PC-9 (cell line): Measurements from ENCODE around the gene OR10A2.

Experiments
- CTCF ChIP-seq: fragments of 200-600 bp; sonication (generic); conservative IDR thresholded peaks from 2 replicates; pipeline ENCODE4 v1.6.1; 2017; ENCODE audit warnings: mixed run types, antibody characterized with exemption, mild to moderate bottlenecking, moderate library complexity
- EZH2 ChIP-seq: fragments of 200-600 bp; sonication (generic); IDR thresholded peaks from 2 replicates; pipeline ENCODE4 v1.8.0; 2017; ENCODE audit warnings: antibody characterized with exemption, low read depth

- TF ChIP-seq CTCF (no peak), EZH2 (no peak)
Measured at GRCh38 chr11:6862961-6863360, at the start of gene OR10A2.
